Mucosa of stomach (tissue), 1 donor: ENCODE measurements around the gene INVS.

Experiments
- H3K27me3 ChIP-seq: one replicate; pipeline ENCODE4 v1.7.0; 2013; ENCODE audit warnings: mild to moderate bottlenecking, low read length; ENCODE audit not compliant: control insufficient read depth, insufficient read depth
- H3K36me3 ChIP-seq: one replicate; pipeline ENCODE4 v1.7.0; 2013; ENCODE audit warnings: low read length; ENCODE audit not compliant: control insufficient read depth, insufficient read depth
- H3K4me1 ChIP-seq: one replicate; pipeline ENCODE4 v1.7.0; 2013; ENCODE audit warnings: mild to moderate bottlenecking, low read length; ENCODE audit not compliant: control insufficient read depth, insufficient read depth
- H3K4me3 ChIP-seq: one replicate; pipeline ENCODE4 v1.7.0; 2013; ENCODE audit warnings: low read length
- H3K9ac ChIP-seq: one replicate; pipeline ENCODE4 v1.7.0; 2013; ENCODE audit warnings: mild to moderate bottlenecking, low read length, moderate library complexity
- H3K9me3 ChIP-seq: one replicate; pipeline ENCODE4 v1.7.0; 2013; ENCODE audit warnings: mild to moderate bottlenecking, low read length, moderate library complexity; ENCODE audit not compliant: control insufficient read depth
- donor health status: Pancreatic carcinoma.

Gene INVS

GRCh38 chr9:100170556-100170955, 71.5 kb downstream of the INVS start:
- H3K9ac ChIP-seq = no peak overlapping the region
- H3K27me3 ChIP-seq = no peaks in the 10 kb centered on the region
- no peaks in the 10 kb centered on the region for H3K4me1 ChIP-seq
- H3K9me3 ChIP-seq = no peaks in the 10 kb centered on the region
- H3K36me3 ChIP-seq = peaks cover 3% of the 10 kb centered on the region
- no peak overlapping the region for H3K4me3 ChIP-seq

GRCh38 chr9:100186356-100186755, 87.3 kb downstream of the INVS start:
- Histone ChIP-seq H3K27me3 (no peaks in the 10 kb centered on the region), H3K4me1 (no peaks in the 10 kb centered on the region), H3K36me3 (no peaks in the 10 kb centered on the region), H3K9me3 (no peaks in the 10 kb centered on the region), H3K4me3 (no peak overlapping the region), H3K9ac (no peak overlapping the region)

- no peaks in the 10 kb centered on the region for H3K27me3 ChIP-seq
- no peak overlapping the region for H3K4me3 ChIP-seq
- H3K9me3 ChIP-seq = no peaks in the 10 kb centered on the region
- no peaks in the 10 kb centered on the region for H3K4me1 ChIP-seq
- no peaks in the 10 kb centered on the region for H3K36me3 ChIP-seq
- H3K9ac ChIP-seq = no peak overlapping the region
Measured at GRCh38 chr9:100190339-100190738, 91.3 kb downstream of the INVS start.

- Histone ChIP-seq H3K36me3 (no peaks in the 10 kb centered on the region), H3K4me1 (no peaks in the 10 kb centered on the region), H3K9ac (no peak overlapping the region), H3K9me3 (no peaks in the 10 kb centered on the region), H3K27me3 (no peaks in the 10 kb centered on the region), H3K4me3 (no peak overlapping the region)
Measured at GRCh38 chr9:100191264-100191663, 92.2 kb downstream of the INVS start.

- Histone ChIP-seq H3K9ac (no peak overlapping the region), H3K27me3 (no peaks in the 10 kb centered on the region), H3K36me3 (no peaks in the 10 kb centered on the region), H3K4me3 (no peak overlapping the region), H3K4me1 (no peaks in the 10 kb centered on the region), H3K9me3 (no peaks in the 10 kb centered on the region)
Measured at GRCh38 chr9:100193078-100193477, 94.0 kb downstream of the INVS start.

- Histone ChIP-seq H3K9ac (no peak overlapping the region), H3K27me3 (no peaks in the 10 kb centered on the region), H3K9me3 (no peaks in the 10 kb centered on the region), H3K4me1 (no peaks in the 10 kb centered on the region), H3K4me3 (no peak overlapping the region), H3K36me3 (no peaks in the 10 kb centered on the region)
Measured at GRCh38 chr9:100196215-100196614, 97.2 kb downstream of the INVS start.

- Histone ChIP-seq H3K4me3 (no peak overlapping the region), H3K36me3 (no peaks in the 10 kb centered on the region), H3K4me1 (no peaks in the 10 kb centered on the region), H3K9ac (no peak overlapping the region), H3K9me3 (no peaks in the 10 kb centered on the region), H3K27me3 (no peaks in the 10 kb centered on the region)
Measured at GRCh38 chr9:100196828-100197227, 97.8 kb downstream of the INVS start.

GRCh38 chr9:100197553-100197952, 98.5 kb downstream of the INVS start:
- H3K36me3 ChIP-seq = no peaks in the 10 kb centered on the region

GRCh38 chr9:100202806-100203205, 103.8 kb downstream of the INVS start:
- no peak overlapping the region for H3K9ac ChIP-seq
- no peak overlapping the region for H3K4me3 ChIP-seq
- H3K9me3 ChIP-seq = no peaks in the 10 kb centered on the region
- H3K27me3 ChIP-seq = no peaks in the 10 kb centered on the region
- no peaks in the 10 kb centered on the region for H3K4me1 ChIP-seq
- H3K36me3 ChIP-seq = no peaks in the 10 kb centered on the region

More at GRCh38 chr9:100197553-100197952, 98.5 kb downstream of the INVS start:
- H3K9me3 ChIP-seq = no peaks in the 10 kb centered on the region
- H3K9ac ChIP-seq = no peak overlapping the region
- H3K4me3 ChIP-seq = no peak overlapping the region
- no peaks in the 10 kb centered on the region for H3K27me3 ChIP-seq
- H3K4me1 ChIP-seq = no peaks in the 10 kb centered on the region

- Histone ChIP-seq H3K9me3 (no peaks in the 10 kb centered on the region), H3K36me3 (no peaks in the 10 kb centered on the region), H3K4me3 (no peak overlapping the region), H3K4me1 (no peaks in the 10 kb centered on the region), H3K27me3 (no peaks in the 10 kb centered on the region), H3K9ac (no peak overlapping the region)
Measured at GRCh38 chr9:100204796-100205195, 105.8 kb downstream of the INVS start.

- Histone ChIP-seq H3K36me3 (no peaks in the 10 kb centered on the region), H3K27me3 (no peaks in the 10 kb centered on the region)
Measured at GRCh38 chr9:100206899-100207298, 107.9 kb downstream of the INVS start.

GRCh38 chr9:100208673-100209072, 109.6 kb downstream of the INVS start:
- no peak overlapping the region for H3K9ac ChIP-seq
- no peak overlapping the region for H3K4me3 ChIP-seq
- no peaks in the 10 kb centered on the region for H3K4me1 ChIP-seq
- no peaks in the 10 kb centered on the region for H3K27me3 ChIP-seq
- no peaks in the 10 kb centered on the region for H3K36me3 ChIP-seq
- H3K9me3 ChIP-seq = no peaks in the 10 kb centered on the region

More at GRCh38 chr9:100206899-100207298, 107.9 kb downstream of the INVS start:
- no peaks in the 10 kb centered on the region for H3K4me1 ChIP-seq
- no peak overlapping the region for H3K9ac ChIP-seq
- H3K9me3 ChIP-seq = no peaks in the 10 kb centered on the region
- H3K4me3 ChIP-seq = no peak overlapping the region

- H3K9ac ChIP-seq = no peak overlapping the region
- no peaks in the 10 kb centered on the region for H3K27me3 ChIP-seq
- H3K36me3 ChIP-seq = no peaks in the 10 kb centered on the region
- H3K9me3 ChIP-seq = no peaks in the 10 kb centered on the region
- no peak overlapping the region for H3K4me3 ChIP-seq
- no peaks in the 10 kb centered on the region for H3K4me1 ChIP-seq
Measured at GRCh38 chr9:100211476-100211875, 112.4 kb downstream of the INVS start.
